Peyer's patch (tissue), 4 donors: Measurements from ENCODE around the gene IRF5. TPM values are rescaled to one million over a fixed set of nuclear protein-coding genes. Genes with fewer than 3 reads are reported as not detected.

Experiments used
- DNase-seq, 3 donors: peaks; one replicate each; pipeline ENCODE4 v3.0.0-alpha.2; 2017 to 2019
- H3K27ac ChIP-seq, 4 donors: fragments of 200-600 bp; sonication (generic); one replicate each; pipeline ENCODE4 v1.5.1; 2016 to 2019
- H3K27me3 ChIP-seq, 2 donors: fragments of 200-600 bp; sonication (generic); one replicate each; pipeline ENCODE4 v1.5.1; 2019
- H3K36me3 ChIP-seq, 3 donors: fragments of 200-600 bp; sonication (generic); one replicate each; pipeline ENCODE4 v1.5.1; 2016 to 2019
- H3K4me1 ChIP-seq, 4 donors: fragments of 200-600 bp; sonication (generic); one replicate each; pipeline ENCODE4 v1.5.1; 2016 to 2019
- H3K4me3 ChIP-seq, 4 donors: fragments of 200-600 bp; sonication (generic); 1 replicate in 3 of 4; 2 replicates in 1 of 4; pipeline ENCODE4 v1.5.1; 2016 to 2019; ENCODE audit warnings: mild to moderate bottlenecking in 1 of 4
- H3K9me3 ChIP-seq, 4 donors: fragments of 200-600 bp; sonication (generic); one replicate each; pipeline ENCODE4 v1.5.1; 2016 to 2019; ENCODE audit warnings: mild to moderate bottlenecking in 1 of 4
- CTCF ChIP-seq, 6 experiments: fragments of 450-650 bp in 4 of 6; fragments of 200-600 bp in 2 of 6; sonication (generic) in 1 of 6; IDR thresholded peaks; one replicate each; pipeline ENCODE4 v1.5.1; 2017 to 2019; ENCODE audit warnings: antibody characterized with exemption in 6 of 6, mild to moderate bottlenecking in 3 of 6, moderate library complexity in 1 of 6
- POLR2A ChIP-seq, 2 donors: fragments of 450-650 bp; IDR thresholded peaks; one replicate each; pipeline ENCODE4 v1.5.1; 2017; ENCODE audit warnings: antibody characterized with exemption in 2 of 2, mild to moderate bottlenecking in 2 of 2, moderate library complexity in 2 of 2
- total RNA-seq, 4 donors: library from RNA; depleted of rRNA; stranded (reverse); fragments of >200 nt; gene quantifications; one replicate each; pipeline ENCODE4 v1.1.0, GENCODE V29; 2016

IRF5 gene
- total RNA-seq, 4 donors from 2014 or later: 16.9 to 27.1 (median 21.7) TPM

GRCh38 chr7:128951296-128951695, 13.6 kb downstream of the IRF5 start:
- Histone ChIP-seq H3K27me3 (no peaks in the 10 kb centered on the region), H3K36me3 (peaks cover 0 to 42% (median 0%) of the 10 kb centered on the region in 3 donors), H3K9me3 (no peaks in the 10 kb centered on the region), H3K4me1 (no peaks in the 10 kb centered on the region), H3K4me3 (no peak overlapping the region), H3K27ac (no peak overlapping the region)
- no peak for DNase-seq
- no peak for TF ChIP-seq POLR2A (IDR thresholded peaks at IDR 0.05)
- TF ChIP-seq CTCF (IDR thresholded peaks at IDR 0.05): no peak

- Histone ChIP-seq H3K4me1 (no peaks in the 10 kb centered on the region), H3K9me3 (no peaks in the 10 kb centered on the region), H3K4me3 (no peak overlapping the region), H3K27me3 (no peaks in the 10 kb centered on the region), H3K36me3 (peaks cover 0 to 71% (median 0%) of the 10 kb centered on the region in 3 donors), H3K27ac (peak overlapping the region in 2 of 4 donors; percentile 44 to 51)
- no peak for TF ChIP-seq POLR2A (IDR thresholded peaks at IDR 0.05)
- no peak for TF ChIP-seq CTCF (IDR thresholded peaks at IDR 0.05)
- DNase-seq: no peak
Observed at GRCh38 chr7:128954150-128954549, 16.4 kb downstream of the IRF5 start.

GRCh38 chr7:128954830-128955802, 17.4 kb downstream of the IRF5 start:
- Histone ChIP-seq H3K4me1 (no peaks in the 10 kb centered on the region), H3K27ac (peak overlapping the region in 2 of 4 donors; percentile 44 to 51), H3K36me3 (peaks cover 0 to 80% (median 0%) of the 10 kb centered on the region in 3 donors)

GRCh38 chr7:128955981-128956380, 18.3 kb downstream of the IRF5 start:
- no peak for DNase-seq
- TF ChIP-seq CTCF (IDR thresholded peaks at IDR 0.05) (no peak), POLR2A (IDR thresholded peaks at IDR 0.05) (no peak)
- no peaks in the 10 kb centered on the region for H3K27me3 ChIP-seq
- H3K36me3 ChIP-seq: peaks cover 0 to 83% (median 0%) of the 10 kb centered on the region in 3 donors
- H3K4me1 ChIP-seq: no peaks in the 10 kb centered on the region
- no peaks in the 10 kb centered on the region for H3K9me3 ChIP-seq
- no peak overlapping the region for H3K27ac ChIP-seq
- H3K4me3 ChIP-seq: no peak overlapping the region

More at GRCh38 chr7:128954830-128955802, 17.4 kb downstream of the IRF5 start:
- peak in 1 of 3 donors; percentile 66 for DNase-seq
- TF ChIP-seq CTCF (IDR thresholded peaks at IDR 0.05): no peak
- no peak for TF ChIP-seq POLR2A (IDR thresholded peaks at IDR 0.05)
- Histone ChIP-seq H3K27me3 (no peaks in the 10 kb centered on the region), H3K4me3 (no peak overlapping the region), H3K9me3 (no peaks in the 10 kb centered on the region)

- TF ChIP-seq CTCF (IDR thresholded peaks at IDR 0.05) (no peak), POLR2A (IDR thresholded peaks at IDR 0.05) (no peak)
- H3K4me1 ChIP-seq: no peaks in the 10 kb centered on the region
- no peak for DNase-seq
- H3K27me3 ChIP-seq: no peaks in the 10 kb centered on the region
- no peaks in the 10 kb centered on the region for H3K9me3 ChIP-seq
- H3K36me3 ChIP-seq: peaks cover 0 to 72% (median 0%) of the 10 kb centered on the region in 3 donors
- H3K4me3 ChIP-seq: no peak overlapping the region
- no peak overlapping the region for H3K27ac ChIP-seq
Observed at GRCh38 chr7:128959296-128959695, 21.6 kb downstream of the IRF5 start.
